Hepatocyte (in vitro differentiated cells): ENCODE measurements around the gene GLDN. TPM values are rescaled to one million over a fixed set of nuclear protein-coding genes. Genes with fewer than 3 reads are reported as not detected.

Experiments used
- DNase-seq: peaks from one replicate; pipeline ENCODE4 v3.0.0-alpha.2; 2016; ENCODE audit warnings: low spot score
- H2AFZ ChIP-seq: fragments of 200-600 bp; sonication (generic); 2 replicates; pipeline ENCODE4 v1.6.0; 2016; ENCODE audit warnings: antibody characterized with exemption, mild to moderate bottlenecking
- H3K27ac ChIP-seq: fragments of 200-600 bp; sonication (generic); 2 replicates; pipeline ENCODE4 v1.5.1; 2016; ENCODE audit warnings: mild to moderate bottlenecking
- H3K27me3 ChIP-seq: fragments of 200-600 bp; sonication (generic); 2 replicates; pipeline ENCODE4 v1.6.1; 2016
- H3K36me3 ChIP-seq: fragments of 200-600 bp; sonication (generic); replicated peaks from 2 replicates; pipeline ENCODE4 v1.5.1; 2016; ENCODE audit warnings: low read depth; ENCODE audit not compliant: insufficient read depth
- H3K4me1 ChIP-seq: fragments of 200-600 bp; sonication (generic); 2 replicates; pipeline ENCODE4 v1.5.1; 2016; ENCODE audit warnings: mild to moderate bottlenecking, moderate library complexity; ENCODE audit not compliant: insufficient read depth
- H3K4me2 ChIP-seq: fragments of 200-600 bp; sonication (generic); 2 replicates; pipeline ENCODE4 v1.6.0; 2016
- H3K4me3 ChIP-seq: fragments of 200-600 bp; sonication (generic); 2 replicates; pipeline ENCODE4 v1.5.1; 2016; ENCODE audit warnings: mild to moderate bottlenecking
- H3K79me2 ChIP-seq: fragments of 200-600 bp; sonication (generic); 2 replicates; pipeline ENCODE4 v1.6.0; 2017; ENCODE audit warnings: mild to moderate bottlenecking
- H3K9me2 ChIP-seq: fragments of 200-600 bp; sonication (generic); replicated peaks from 2 replicates; pipeline ENCODE4 v1.6.0; 2017; ENCODE audit warnings: mild to moderate bottlenecking; ENCODE audit not compliant: insufficient read depth
- H3K9me3 ChIP-seq: fragments of 200-600 bp; sonication (generic); 2 replicates; pipeline ENCODE4 v1.5.1; 2016; ENCODE audit warnings: low read depth, mild to moderate bottlenecking
- H4K20me1 ChIP-seq: fragments of 200-600 bp; sonication (generic); 2 replicates; pipeline ENCODE4 v1.6.0; 2016; ENCODE audit warnings: mild to moderate bottlenecking; ENCODE audit not compliant: insufficient read depth, poor library complexity, severe bottlenecking
- CTCF ChIP-seq: fragments of 200-600 bp; sonication (generic); IDR thresholded peaks from 2 replicates; pipeline ENCODE4 v1.5.1; 2016; ENCODE audit warnings: antibody characterized with exemption, mild to moderate bottlenecking; ENCODE audit not compliant: poor library complexity
- EZH2 ChIP-seq: fragments of 200-600 bp; sonication (generic); IDR thresholded peaks from 2 replicates; pipeline ENCODE4 v1.6.1; 2016; ENCODE audit warnings: antibody characterized with exemption, mild to moderate bottlenecking, borderline replicate concordance
- EZH2phosphoT487 ChIP-seq: fragments of 200-600 bp; sonication (generic); IDR thresholded peaks from one replicate; pipeline ENCODE4 v1.6.1; 2018; ENCODE audit warnings: antibody characterized with exemption, mild to moderate bottlenecking, low read depth, moderate library complexity; ENCODE audit not compliant: unreplicated experiment, severe bottlenecking
- WGBS: methylation state at CpG from one replicate; pipeline ENCODE4 v1.1.6; 2016; ENCODE audit warnings: low lambda C conversion rate; ENCODE audit errors: missing lambda C conversion rate; 5-methylcytosine and 5-hydroxymethylcytosine counted together
- polyA plus RNA-seq: library from polyadenylated mRNA; unstranded; fragments of >200 nt; fragmentation: Nextera tagmentation; extraction: Ambion mirVana; gene quantifications from 2 replicates; pipeline ENCODE4 v1.2.1, GENCODE V29; 2016
- total RNA-seq: library from RNA; depleted of rRNA; stranded (reverse); fragments of >200 nt; gene quantifications from 2 replicates; pipeline ENCODE4 v1.2.3, GENCODE V29; 2014

Gene GLDN
- total and polyA plus RNA-seq, 2 experiments from 2014 or later, result 0.07 to 1.8 TPM

GRCh38 chr15:51335538-51336410 lies 5.7 kb upstream of the GLDN start:
- H3K79me2 ChIP-seq, result no peaks in the 10 kb centered on the region
- H3K36me3 ChIP-seq, result no peaks in the 10 kb centered on the region
- no peak overlapping the region for H3K27ac ChIP-seq
- no peak overlapping the region for H3K4me2 ChIP-seq
- no peaks in the 10 kb centered on the region for H4K20me1 ChIP-seq
- no peak overlapping the region for H3K4me3 ChIP-seq
- DNase-seq, result no peak
- TF ChIP-seq CTCF (no peak), EZH2 (no peak), EZH2phosphoT487 (no peak)
- peaks cover 8% of the 10 kb centered on the region for H3K27me3 ChIP-seq
- 73% methylated on average over 9 of the region's 9 CpGs for WGBS
- no peaks in the 10 kb centered on the region for H3K9me3 ChIP-seq
- H3K9me2 ChIP-seq, result no peaks in the 10 kb centered on the region
- H2AFZ ChIP-seq, result no peak overlapping the region
- no peaks in the 10 kb centered on the region for H3K4me1 ChIP-seq

- no peaks in the 10 kb centered on the region for H3K79me2 ChIP-seq
- H2AFZ ChIP-seq, result no peak within 1 kb of the TSS
- TF ChIP-seq EZH2, result no peak
- no peak for TF ChIP-seq CTCF
- no peak for TF ChIP-seq EZH2phosphoT487
- 87% methylated on average over 6 of the region's 6 CpGs for WGBS
- H3K27me3 ChIP-seq, result peaks cover 32% of the 10 kb centered on the region
- H3K9me3 ChIP-seq, result no peaks in the 10 kb centered on the region
- H4K20me1 ChIP-seq, result no peaks in the 10 kb centered on the region
- no peak within 1 kb of the TSS for H3K4me2 ChIP-seq
- H3K9me2 ChIP-seq, result no peaks in the 10 kb centered on the region
- no peak within 1 kb of the TSS for H3K4me3 ChIP-seq
- no peak within 1 kb of the TSS for H3K27ac ChIP-seq
- H3K36me3 ChIP-seq, result no peaks in the 10 kb centered on the region
- H3K4me1 ChIP-seq, result peaks cover 11% of the 10 kb centered on the region
- DNase-seq, result no peak
Observed at GRCh38 chr15:51338496-51338895, 3.0 kb upstream of the GLDN start, which contains the start of gene CYP19A1. Gene CYP19A1, minus strand, starts transcription at chr15:51338596. Its CDS starts 95,684 bp downstream, at chr15:51242912.

- no peak overlapping the region for H3K27ac ChIP-seq
- no peaks in the 10 kb centered on the region for H4K20me1 ChIP-seq
- peak overlapping the region; percentile 78 for H2AFZ ChIP-seq
- no peaks in the 10 kb centered on the region for H3K9me3 ChIP-seq
- H3K9me2 ChIP-seq, result no peaks in the 10 kb centered on the region
- TF ChIP-seq CTCF (no peak), EZH2 (no peak), EZH2phosphoT487 (no peak)
- peak overlapping the region; percentile 21 for H3K4me3 ChIP-seq
- 58% methylated on average over 16 of the region's 16 CpGs for WGBS
- H3K36me3 ChIP-seq, result no peaks in the 10 kb centered on the region
- no peaks in the 10 kb centered on the region for H3K79me2 ChIP-seq
- peaks cover 37% of the 10 kb centered on the region for H3K27me3 ChIP-seq
- peaks cover 11% of the 10 kb centered on the region for H3K4me1 ChIP-seq
- H3K4me2 ChIP-seq, result peak overlapping the region; percentile 97
- no peak for DNase-seq
Observed at GRCh38 chr15:51342227-51342999, 958 bp downstream of the GLDN start.
